Endothelial cell of umbilical vein (primary cell): Measurements from ENCODE around the gene CDK7. TPM values are rescaled to one million over a fixed set of nuclear protein-coding genes. Genes with fewer than 3 reads are reported as not detected.
"Not testable (repeated sequence)": the region's sequence is repeated elsewhere in the genome, so short reads cannot be mapped to it uniquely, and the experiment has no call there.

ENCODE experiments used
- BruUV-seq: library from RNA; stranded (reverse); fragments of 400-500 nt; replicated peaks from 2 replicates; lab custom pipeline; 2021; lab: Mats Ljungman, UMichigan
- CTCF ChIA-PET: fragments of 300-600, 350-600 bp; sonication (Branson Sonifier 250); formaldehyde crosslinking; loops from one replicate; lab custom pipeline; 2021; ENCODE audit warnings: antibody characterized with exemption, inconsistent platforms; lab: Charles Lee
- POLR2A ChIA-PET: fragments of 300-600, 350-600 bp; sonication (Branson Sonifier 250); formaldehyde crosslinking; loops from one replicate; lab custom pipeline; 2021; ENCODE audit warnings: antibody characterized with exemption, inconsistent platforms; lab: Charles Lee
- DNase-seq: peaks from one replicate; pipeline ENCODE4 v3.0.0-alpha.2; 2011; ENCODE audit warnings: low read depth, low spot score
- FAIRE-seq: peaks from 2 replicates; lab custom pipeline; 2011; peaks lifted over from hg19 to GRCh38; lab: Jason Lieb, UNC
- H2AFZ ChIP-seq: 2 replicates; pipeline ENCODE4 v1.6.0; 2012; ENCODE audit warnings: low read depth, low read length, control low read depth, inconsistent platforms
- H3K27ac ChIP-seq: 2 replicates; pipeline ENCODE4 v1.5.1; 2011; ENCODE audit warnings: low read depth, mild to moderate bottlenecking, control low read depth, low read length, moderate library complexity; ENCODE audit not compliant: insufficient read depth
- H3K27me3 ChIP-seq, 2 experiments: 2 replicates each; pipeline versions ENCODE4 v1.6.0 to v1.6.1; 2011; ENCODE audit warnings: low read length in 2 of 2, mixed read lengths in 1 of 2; ENCODE audit not compliant: control insufficient read depth in 2 of 2, insufficient read depth in 2 of 2
- H3K36me3 ChIP-seq, 2 experiments: 2 replicates in 1 of 2; 3 replicates in 1 of 2; pipeline ENCODE4 v1.5.1; 2011; ENCODE audit warnings: low read length in 2 of 2, mild to moderate bottlenecking in 1 of 2, moderate library complexity in 1 of 2; ENCODE audit not compliant: control insufficient read depth in 2 of 2, insufficient read depth in 2 of 2; ENCODE audit errors: extremely low read depth in 1 of 2
- H3K4me1 ChIP-seq: 3 replicates; pipeline ENCODE4 v1.5.1; 2011; ENCODE audit warnings: mild to moderate bottlenecking, low read length; ENCODE audit not compliant: control insufficient read depth, insufficient read depth; ENCODE audit errors: extremely low read depth
- H3K4me2 ChIP-seq: 2 replicates; pipeline ENCODE4 v1.6.1; 2011; ENCODE audit warnings: low read length, control low read depth, mixed read lengths; ENCODE audit not compliant: insufficient read depth
- H3K4me3 ChIP-seq, 3 experiments: fragments of 200-600 bp in 1 of 3; sonication (generic), shearing (Covaris generic) in 1 of 3; replicated peaks in 1 of 3; 2 replicates each; pipeline ENCODE4 v1.5.1; 2011 to 2016; ENCODE audit warnings: control low read depth in 3 of 3, low read length in 3 of 3, mild to moderate bottlenecking in 2 of 3, inconsistent platforms in 1 of 3, low read depth in 1 of 3, moderate library complexity in 1 of 3; ENCODE audit not compliant: insufficient read depth in 1 of 3
- H3K79me2 ChIP-seq: 2 replicates; pipeline ENCODE4 v1.6.0; 2012; ENCODE audit warnings: low read length, inconsistent platforms; ENCODE audit not compliant: control insufficient read depth, insufficient read depth
- H3K9ac ChIP-seq: replicated peaks from 2 replicates; pipeline ENCODE3; 2011; ENCODE audit warnings: low read length, control low read depth; ENCODE audit not compliant: insufficient read depth; ENCODE audit errors: extremely low read depth
- H3K9me1 ChIP-seq: replicated peaks from 3 replicates; pipeline ENCODE4 v1.6.0; 2011; ENCODE audit warnings: mild to moderate bottlenecking, low read length; ENCODE audit not compliant: control insufficient read depth, insufficient read depth; ENCODE audit errors: extremely low read depth
- H3K9me3 ChIP-seq: replicated peaks from 2 replicates; pipeline ENCODE4 v1.5.1; 2012; ENCODE audit warnings: low read length, inconsistent platforms; ENCODE audit not compliant: control insufficient read depth, insufficient read depth
- H4K20me1 ChIP-seq: replicated peaks from 2 replicates; pipeline ENCODE3; 2011; ENCODE audit warnings: mild to moderate bottlenecking, low read length; ENCODE audit not compliant: control insufficient read depth, insufficient read depth; ENCODE audit errors: extremely low read depth
- EZH2 ChIP-seq: IDR thresholded peaks from 2 replicates; pipeline ENCODE4 v1.6.1; 2012; ENCODE audit warnings: borderline replicate concordance, low read depth, mild to moderate bottlenecking, moderate library complexity, low read length, inconsistent platforms; ENCODE audit not compliant: severe bottlenecking
- FOS ChIP-seq: IDR thresholded peaks from 2 replicates; pipeline ENCODE4 v1.6.1; 2011; ENCODE audit warnings: mild to moderate bottlenecking, low read length, moderate library complexity, borderline replicate concordance; ENCODE audit not compliant: insufficient read depth
- GATA2 ChIP-seq: IDR thresholded peaks from 2 replicates; pipeline ENCODE4 v1.7.0; 2011; ENCODE audit warnings: low read depth, mild to moderate bottlenecking, moderate library complexity, mixed read lengths, low read length; ENCODE audit not compliant: insufficient read length, insufficient read depth
- JUN ChIP-seq: IDR thresholded peaks from 2 replicates; pipeline ENCODE4 v1.6.1; 2011; ENCODE audit warnings: borderline replicate concordance, low read depth; ENCODE audit not compliant: insufficient read length, insufficient read depth
- MYC ChIP-seq: IDR thresholded peaks from one replicate; pipeline ENCODE4 v1.6.1; 2011; ENCODE audit warnings: mild to moderate bottlenecking, low read depth, low read length
- POLR2A ChIP-seq: IDR thresholded peaks from 2 replicates; pipeline ENCODE4 v1.6.1; 2012; ENCODE audit warnings: low read depth, mild to moderate bottlenecking, control low read depth, low read length
- POLR2AphosphoS5 ChIP-seq: IDR thresholded peaks from 2 replicates; pipeline ENCODE4 v1.6.1; 2012; ENCODE audit warnings: low read depth, mild to moderate bottlenecking, control low read depth, low read length, moderate library complexity; ENCODE audit not compliant: insufficient read depth
- dilution Hi-C: fragments of 300-500 bp; cut with MboI; formaldehyde crosslinking; loops from one replicate; pipeline ENCODE4 v1.15.0; 2019; ENCODE audit warnings: low sequenced_read_pairs; ENCODE audit not compliant: extremely low pct_ligation_motif_present
- intact Hi-C: fragments of 100-400 bp; cut with micrococcal nuclease; formaldehyde crosslinking; loops from one replicate; pipeline ENCODE4 v1.10.0; 2022
- polyA plus RNA-seq, 4 experiments: library from polyadenylated mRNA; depleted of rRNA in 3 of 4; stranded (reverse) in 3 of 4; unstranded in 1 of 4; fragments of >200 nt; gene quantifications; 2 replicates each; pipeline versions ENCODE4 v1.2.1 to v1.2.3, GENCODE V29; 2011 to 2012; ENCODE audit warnings: missing spikeins in 1 of 4
- total RNA-seq: library from RNA; stranded (reverse); gene quantifications from 2 replicates; pipeline ENCODE4 v1.2.3, GENCODE V29; 2021
- TF ChIP-seq, protein P1 (sequence below): IDR thresholded peaks from 2 replicates; pipeline ENCODE4 v1.6.1; 2011; ENCODE audit not compliant: insufficient read depth, insufficient read length
- TF ChIP-seq, protein P2 (sequence below), 2 donors: IDR thresholded peaks; 1 replicate in 1 of 2; 2 replicates in 1 of 2; pipeline ENCODE4 v1.5.1; 2011; ENCODE audit warnings: low read length in 2 of 2, mild to moderate bottlenecking in 2 of 2, moderate library complexity in 2 of 2, control low read depth in 1 of 2, inconsistent platforms in 1 of 2, low read depth in 1 of 2; ENCODE audit not compliant: insufficient read depth in 1 of 2; ENCODE audit errors: extremely low read depth in 1 of 2

Gene CDK7
- total and polyA plus RNA-seq, 2 donors (not counting 3 experiments of a cell fraction or from before 2014, with no cell fraction given), result 24.6 to 38.1 TPM

DNA sequence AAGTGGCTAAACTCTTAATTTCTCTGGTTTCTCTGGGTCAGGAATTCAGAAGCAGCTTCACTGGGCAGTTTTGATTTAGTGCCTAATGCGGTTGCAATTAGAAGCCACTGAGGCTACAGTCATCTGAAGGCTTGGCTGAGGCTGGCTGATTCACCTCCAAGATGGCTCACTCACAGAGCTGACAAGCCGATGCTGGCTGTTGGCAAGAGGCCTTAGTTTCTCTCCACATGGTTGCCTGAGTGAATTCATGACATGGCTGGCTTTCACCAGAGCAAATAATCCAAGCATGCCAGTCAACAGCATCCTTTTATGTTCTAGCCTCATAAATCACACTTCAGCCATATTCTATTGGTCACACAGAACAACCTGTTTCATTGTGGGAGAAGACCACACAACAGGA is 2.8 kb upstream of the CDK7 start:
- Histone ChIP-seq H2AFZ (no peak overlapping the region), H4K20me1 (no peaks in the 10 kb centered on the region), H3K4me2 (no peak overlapping the region), H3K9me3 (no peaks in the 10 kb centered on the region), H3K79me2 (peaks cover 20% of the 10 kb centered on the region), H3K27ac (no peak overlapping the region), H3K9ac (no peak overlapping the region), H3K4me3 (no peak overlapping the region), H3K27me3 (no peaks in the 10 kb centered on the region), H3K9me1 (no peaks in the 10 kb centered on the region), H3K36me3 (peaks cover 0 to 5% of the 10 kb centered on the region in 2 experiments), H3K4me1 (peaks cover 9% of the 10 kb centered on the region)
- ChIA-PET CTCF (no interaction called here), POLR2A (no interaction called here)
- TF ChIP-seq FOS (no peak), JUN (no peak), GATA2 (no peak), MYC (no peak), EZH2 (no peak), POLR2AphosphoS5 (no peak), POLR2A (no peak)
- TF ChIP-seq, protein P1, sequence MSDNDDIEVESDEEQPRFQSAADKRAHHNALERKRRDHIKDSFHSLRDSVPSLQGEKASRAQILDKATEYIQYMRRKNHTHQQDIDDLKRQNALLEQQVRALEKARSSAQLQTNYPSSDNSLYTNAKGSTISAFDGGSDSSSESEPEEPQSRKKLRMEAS, result no peak
- TF ChIP-seq, protein P2, sequence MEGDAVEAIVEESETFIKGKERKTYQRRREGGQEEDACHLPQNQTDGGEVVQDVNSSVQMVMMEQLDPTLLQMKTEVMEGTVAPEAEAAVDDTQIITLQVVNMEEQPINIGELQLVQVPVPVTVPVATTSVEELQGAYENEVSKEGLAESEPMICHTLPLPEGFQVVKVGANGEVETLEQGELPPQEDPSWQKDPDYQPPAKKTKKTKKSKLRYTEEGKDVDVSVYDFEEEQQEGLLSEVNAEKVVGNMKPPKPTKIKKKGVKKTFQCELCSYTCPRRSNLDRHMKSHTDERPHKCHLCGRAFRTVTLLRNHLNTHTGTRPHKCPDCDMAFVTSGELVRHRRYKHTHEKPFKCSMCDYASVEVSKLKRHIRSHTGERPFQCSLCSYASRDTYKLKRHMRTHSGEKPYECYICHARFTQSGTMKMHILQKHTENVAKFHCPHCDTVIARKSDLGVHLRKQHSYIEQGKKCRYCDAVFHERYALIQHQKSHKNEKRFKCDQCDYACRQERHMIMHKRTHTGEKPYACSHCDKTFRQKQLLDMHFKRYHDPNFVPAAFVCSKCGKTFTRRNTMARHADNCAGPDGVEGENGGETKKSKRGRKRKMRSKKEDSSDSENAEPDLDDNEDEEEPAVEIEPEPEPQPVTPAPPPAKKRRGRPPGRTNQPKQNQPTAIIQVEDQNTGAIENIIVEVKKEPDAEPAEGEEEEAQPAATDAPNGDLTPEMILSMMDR (IDR thresholded peaks at IDR 0.05; ENCODE audit: extremely low read depth in 1 of 2, insufficient read depth in 1 of 2, low read depth in 1 of 2, low read length in 2 of 2), result no peak
- dilution Hi-C loops (no loop called here), intact Hi-C loops (no loop called here)
- DNase-seq (no peak), FAIRE-seq (no peak)
- no TSS peak for BruUV-seq

DNA sequence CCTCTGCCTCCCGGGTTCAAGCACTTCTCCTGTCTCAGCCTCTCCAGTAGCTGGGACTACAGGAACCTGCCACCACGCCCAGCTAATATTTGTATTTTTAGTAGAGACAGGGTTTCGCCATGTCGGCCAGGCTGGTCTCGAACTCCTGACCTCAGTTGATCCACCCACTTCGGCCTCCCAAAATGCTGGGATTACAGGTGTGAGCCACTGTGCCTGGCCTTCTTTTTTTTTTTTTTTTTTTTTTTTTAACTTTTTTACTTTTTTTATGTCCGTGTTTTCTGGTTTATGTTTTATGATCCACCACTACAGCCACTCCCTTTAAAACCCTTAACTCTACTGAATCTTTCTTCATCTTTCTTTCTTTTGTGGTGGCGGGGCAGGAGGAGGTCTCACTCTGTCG is 2.0 kb downstream of the CDK7 start:
- H3K9me3 ChIP-seq, H2AFZ ChIP-seq, intact Hi-C loops, dilution Hi-C loops, BruUV-seq, H4K20me1 ChIP-seq, DNase-seq, FAIRE-seq, CTCF ChIA-PET, POLR2A ChIA-PET, H3K4me2 ChIP-seq, H3K9me1 ChIP-seq, H3K36me3 ChIP-seq, H3K27ac ChIP-seq, H3K9ac ChIP-seq, H3K27me3 ChIP-seq, H3K4me3 ChIP-seq: not testable (repeated sequence)
- peaks cover 51% of the 10 kb centered on the region for H3K79me2 ChIP-seq
- H3K4me1 ChIP-seq, result peaks cover 33% of the 10 kb centered on the region
